Smooth muscle cell of the brain vasculature (primary cell): ENCODE results near the gene EGFL7.

ENCODE experiments used
- DNase-seq: peaks from one replicate; pipeline ENCODE4 v3.0.0-alpha.2; 2012; ENCODE audit warnings: low read depth, low spot score

EGFL7 gene

GRCh38 chr9:136714893-136715274, 52.2 kb downstream of the EGFL7 start:
- no peak for DNase-seq

DNA sequence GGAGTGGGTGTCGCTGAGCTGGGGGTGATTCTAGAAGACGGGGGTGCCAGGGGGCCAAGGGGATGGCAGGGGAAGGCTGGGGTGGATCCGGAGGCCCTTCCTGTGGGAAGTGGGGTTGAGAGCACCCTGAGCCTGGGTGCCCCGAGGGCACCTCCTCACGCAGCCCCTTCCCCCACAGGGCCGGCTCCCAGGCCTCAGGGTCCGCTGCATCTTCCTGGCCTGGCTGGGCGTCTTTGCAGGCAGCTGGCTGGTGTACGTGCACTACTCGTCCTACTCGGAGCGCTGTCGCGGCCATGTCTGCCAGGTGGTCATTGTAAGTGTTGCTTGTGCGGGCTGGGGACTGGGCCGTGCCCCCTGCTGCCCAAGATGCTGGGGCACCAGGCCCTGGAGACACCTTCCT, 54.7 kb downstream of the EGFL7 start:
- DNase-seq, result no peak

DNA sequence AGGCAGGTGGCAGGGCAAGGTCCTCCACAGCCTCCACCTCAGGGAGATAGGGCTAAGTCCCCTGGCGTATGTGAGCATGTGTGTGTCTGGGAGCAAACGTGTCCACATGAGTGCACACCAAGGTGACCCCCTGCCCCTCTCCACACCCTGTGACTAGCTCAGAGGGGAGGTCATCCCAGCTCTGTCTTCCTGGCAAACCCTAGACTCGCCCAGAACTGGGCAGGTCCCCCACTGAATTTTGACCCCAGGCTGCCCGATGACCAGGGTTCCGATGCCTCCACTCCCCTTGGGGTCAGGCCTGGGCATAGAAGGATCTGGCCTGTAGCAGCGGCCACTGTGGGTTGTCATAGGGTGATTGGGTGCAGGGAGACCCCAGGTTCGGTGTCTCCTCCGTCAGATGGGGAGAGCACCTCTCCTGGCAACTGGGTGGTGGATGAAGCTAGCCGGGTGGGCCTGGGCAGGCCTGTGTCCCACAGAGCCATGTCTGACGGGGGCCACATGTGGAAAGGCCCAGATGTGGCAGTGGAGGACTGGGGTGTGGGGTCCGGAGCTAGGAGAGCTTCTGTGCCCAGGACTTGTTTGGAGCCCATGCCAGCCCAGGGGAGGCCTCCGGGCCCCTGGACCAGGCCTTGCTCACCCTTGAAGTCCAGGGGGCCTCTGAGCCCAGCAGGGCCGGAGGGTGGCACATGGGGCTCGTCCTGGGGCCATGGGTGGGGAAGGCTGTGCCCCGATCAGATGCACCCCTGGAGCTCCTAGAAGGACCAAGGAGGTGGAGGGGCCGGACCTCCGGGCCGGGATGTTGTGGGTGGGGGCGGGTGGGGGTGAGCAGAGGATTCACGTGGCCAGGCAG, 55.9 kb downstream of the EGFL7 start:
- no peak for DNase-seq

DNA sequence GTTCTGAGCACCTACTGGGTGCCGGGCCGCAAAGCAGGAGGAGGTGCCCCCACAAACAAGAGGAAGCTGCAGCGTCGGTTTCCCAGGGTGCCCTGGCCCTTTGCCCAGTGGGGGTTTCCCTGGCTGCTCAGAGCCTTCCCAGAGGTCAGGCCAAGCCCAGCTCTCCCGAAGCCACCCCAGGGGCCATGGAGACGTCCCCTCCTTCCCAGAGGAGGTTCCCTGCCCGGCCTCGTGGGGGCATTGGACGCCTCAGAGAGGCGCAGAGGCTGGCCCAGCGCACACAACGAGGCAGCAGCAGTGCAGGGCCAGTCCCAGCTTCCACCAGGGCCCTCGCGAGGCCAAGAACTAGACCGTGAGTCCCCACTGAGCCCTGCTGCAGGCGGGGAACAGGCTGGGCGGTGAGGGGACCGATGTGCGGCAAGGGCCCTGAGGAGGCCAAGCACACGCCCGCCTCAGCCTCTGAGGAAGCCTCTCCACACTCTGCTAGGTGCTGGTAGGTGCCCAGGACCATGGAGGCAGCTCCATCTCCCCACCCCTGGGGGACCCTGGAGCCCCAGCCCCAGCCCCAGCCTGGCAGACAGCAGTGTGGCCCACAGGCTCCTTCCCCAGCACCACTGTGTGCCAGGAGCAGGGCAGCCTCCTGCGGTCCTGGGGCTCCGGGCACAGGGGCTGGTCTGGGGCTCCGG, 56.6 kb downstream of the EGFL7 start:
- no peak for DNase-seq

DNA sequence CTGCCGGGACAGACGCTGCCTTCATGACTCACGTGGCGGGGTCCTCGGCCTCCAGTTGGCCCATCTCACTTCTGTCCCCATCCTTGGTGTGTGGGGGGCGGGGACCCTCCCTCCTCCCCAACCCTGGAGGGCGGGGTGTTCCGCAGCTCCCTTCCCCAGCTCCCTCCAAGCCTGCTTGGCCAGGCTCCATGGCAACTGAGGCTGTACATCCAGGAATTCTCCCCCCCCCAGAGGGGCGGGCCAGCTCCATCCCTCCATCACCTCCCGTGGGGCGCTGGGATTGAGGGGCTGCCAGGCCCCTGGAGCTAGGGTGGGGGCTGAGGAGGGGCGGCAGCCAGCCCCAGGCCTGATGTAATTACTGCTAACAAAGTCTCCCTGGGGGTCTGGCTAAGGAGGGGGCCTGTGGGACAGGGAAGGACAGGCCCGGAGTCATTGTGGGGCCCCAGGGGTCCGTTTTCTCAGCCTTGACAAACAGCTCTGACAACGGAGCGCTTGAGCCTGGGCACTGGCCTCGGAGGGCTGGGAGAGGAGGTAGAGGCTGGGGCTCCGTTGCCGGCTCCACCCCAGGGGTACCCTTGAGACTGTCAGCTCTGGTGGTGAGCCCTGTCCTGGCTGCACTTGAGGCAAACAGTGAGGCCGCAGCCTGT, 57.7 kb downstream of the EGFL7 start:
- DNase-seq, result no peak

DNA sequence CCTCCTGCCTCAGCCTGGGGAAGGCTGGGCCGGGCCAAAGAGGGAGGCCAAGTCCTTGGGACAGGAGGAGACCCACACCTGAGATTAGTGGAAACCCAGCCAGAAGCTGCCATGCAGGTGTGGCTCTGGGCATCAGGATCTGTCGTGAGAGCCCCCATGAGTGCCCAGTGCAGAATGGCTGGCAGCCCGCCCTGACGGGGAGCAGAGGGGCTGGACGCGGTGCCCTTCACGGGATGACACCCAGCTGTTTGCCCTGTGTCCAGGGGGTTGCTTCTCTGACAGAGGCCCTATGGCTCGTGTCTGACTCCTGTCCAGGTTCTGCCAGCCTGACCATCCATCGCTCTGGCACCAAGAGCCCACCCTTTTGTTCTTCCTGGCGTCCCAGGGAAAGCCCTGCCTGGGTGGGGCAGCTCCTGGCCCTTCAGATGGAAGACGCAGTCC, 58.2 kb downstream of the EGFL7 start:
- no peak for DNase-seq

DNA sequence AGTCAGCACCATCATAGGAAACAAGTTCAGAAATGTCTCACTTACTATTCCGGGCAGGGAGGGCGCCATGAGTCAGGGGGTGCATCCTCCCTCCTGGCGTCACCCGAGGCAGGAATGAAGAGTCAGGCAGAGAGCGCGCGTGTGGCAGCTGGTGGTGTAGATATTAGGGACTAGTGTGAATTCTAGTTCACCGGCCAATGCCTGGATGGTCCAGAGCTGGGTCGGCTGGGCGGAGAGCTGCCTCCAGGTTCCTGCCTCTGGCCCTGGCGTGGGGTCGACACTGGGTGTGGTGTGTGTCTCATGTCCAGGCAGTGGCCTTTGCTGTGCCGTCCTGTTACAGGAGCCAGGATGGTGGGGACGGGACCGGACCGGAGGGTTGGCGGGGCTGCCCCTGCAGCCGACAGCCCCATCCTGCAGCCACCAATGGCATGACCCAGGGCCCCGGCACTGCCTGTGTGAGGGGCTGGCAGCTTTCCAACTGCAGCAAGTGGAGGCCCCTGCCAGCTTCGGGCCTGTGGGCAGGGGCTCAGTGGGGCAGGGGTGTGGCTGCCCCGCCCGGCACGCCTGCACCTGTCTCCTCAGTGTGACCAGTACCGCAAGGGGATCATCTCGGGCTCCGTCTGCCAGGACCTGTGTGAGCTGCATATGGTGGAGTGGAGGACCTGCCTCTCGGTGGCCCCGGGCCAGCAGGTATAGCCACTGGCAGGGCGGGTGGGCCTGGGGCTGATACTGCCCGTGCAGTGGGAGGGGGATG, 58.8 kb downstream of the EGFL7 start:
- no peak for DNase-seq
